Measurements from ENCODE around the gene SMIM14.

DNA sequence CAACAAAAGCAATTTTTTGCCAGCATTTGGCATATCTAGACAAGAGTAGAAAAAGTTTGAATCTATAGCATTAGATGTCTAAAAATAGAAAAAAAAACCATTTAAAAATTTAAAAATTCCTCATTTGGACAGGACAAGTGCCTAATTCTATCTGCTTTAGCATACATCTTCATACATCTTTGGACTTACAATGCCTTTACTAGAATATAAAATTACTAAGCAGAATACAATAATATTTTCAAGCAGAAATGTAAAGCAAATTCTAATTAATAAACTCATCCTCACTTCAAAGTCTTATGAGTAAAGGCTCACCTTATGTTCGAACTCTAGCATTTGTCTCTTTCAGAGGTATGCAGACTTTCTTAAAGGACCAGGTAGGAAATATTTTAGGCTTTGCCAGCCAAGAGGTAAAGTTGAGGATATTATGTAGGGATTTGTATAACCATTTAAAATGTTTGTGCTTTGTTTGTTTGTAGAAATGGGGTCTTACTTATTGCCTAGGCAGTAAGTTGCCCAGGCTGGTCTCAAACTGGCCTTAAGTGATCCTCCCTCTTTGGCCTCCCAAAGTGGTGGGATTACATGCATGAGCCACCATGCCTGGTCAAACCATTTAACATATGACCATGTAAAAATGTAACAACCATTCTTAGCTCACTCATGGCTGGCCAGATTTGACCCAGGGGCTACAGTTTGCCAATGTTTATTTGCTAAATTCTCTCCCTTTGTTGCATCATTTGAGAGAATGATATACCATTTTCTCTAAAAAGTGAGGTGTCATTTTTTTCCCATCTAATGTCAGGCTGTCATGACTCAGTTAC is 140.5 kb downstream of the SMIM14 start:
- TF ChIP-seq, protein P1, sequence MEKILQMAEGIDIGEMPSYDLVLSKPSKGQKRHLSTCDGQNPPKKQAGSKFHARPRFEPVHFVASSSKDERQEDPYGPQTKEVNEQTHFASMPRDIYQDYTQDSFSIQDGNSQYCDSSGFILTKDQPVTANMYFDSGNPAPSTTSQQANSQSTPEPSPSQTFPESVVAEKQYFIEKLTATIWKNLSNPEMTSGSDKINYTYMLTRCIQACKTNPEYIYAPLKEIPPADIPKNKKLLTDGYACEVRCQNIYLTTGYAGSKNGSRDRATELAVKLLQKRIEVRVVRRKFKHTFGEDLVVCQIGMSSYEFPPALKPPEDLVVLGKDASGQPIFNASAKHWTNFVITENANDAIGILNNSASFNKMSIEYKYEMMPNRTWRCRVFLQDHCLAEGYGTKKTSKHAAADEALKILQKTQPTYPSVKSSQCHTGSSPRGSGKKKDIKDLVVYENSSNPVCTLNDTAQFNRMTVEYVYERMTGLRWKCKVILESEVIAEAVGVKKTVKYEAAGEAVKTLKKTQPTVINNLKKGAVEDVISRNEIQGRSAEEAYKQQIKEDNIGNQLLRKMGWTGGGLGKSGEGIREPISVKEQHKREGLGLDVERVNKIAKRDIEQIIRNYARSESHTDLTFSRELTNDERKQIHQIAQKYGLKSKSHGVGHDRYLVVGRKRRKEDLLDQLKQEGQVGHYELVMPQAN (IDR thresholded peaks at IDR 0.05; ENCODE audit: borderline replicate concordance): no peak
- TF ChIP-seq CTCF (IDR thresholded peaks at IDR 0.05 in 2 of 3, conservative IDR thresholded peaks at IDR 0.05 in 1 of 3; ENCODE audit: insufficient read depth in 2 of 3, low read depth in 1 of 3, low read length in 3 of 3) (no peak), STAT5B (CRISPR knock-in tag; IDR thresholded peaks at IDR 0.05) (no peak), POLR2AphosphoS5 (IDR thresholded peaks at IDR 0.05; ENCODE audit: control insufficient read depth, insufficient read depth, low read depth, low read length) (no peak), JUND (IDR thresholded peaks at IDR 0.05; ENCODE audit: borderline replicate concordance, low read depth, low read length) (no peak), JUND (tag; IDR thresholded peaks at IDR 0.05; ENCODE audit: borderline replicate concordance, low read depth, low read length) (no peak)

Data from K562 (cell line).